Trophoblast cell (in vitro differentiated cells and primary cell): ENCODE results near the gene FRAS1.

ENCODE experiments used
- DNase-seq, 2 donors: peaks; one replicate each; pipeline ENCODE4 v3.0.0-alpha.2; 2016
- H2AFZ ChIP-seq: 2 replicates; pipeline ENCODE4 v1.6.1; 2013; ENCODE audit warnings: low read length, moderate library complexity, mild to moderate bottlenecking; ENCODE audit not compliant: insufficient read depth, poor library complexity
- H2AK5ac ChIP-seq: 2 replicates; pipeline ENCODE4 v1.6.1; 2013; ENCODE audit warnings: mild to moderate bottlenecking, low read length
- H2BK120ac ChIP-seq: 2 replicates; pipeline ENCODE4 v1.6.1; 2013; ENCODE audit warnings: low read length, mild to moderate bottlenecking, moderate library complexity; ENCODE audit not compliant: insufficient read depth, poor library complexity
- H2BK12ac ChIP-seq: 2 replicates; pipeline ENCODE4 v1.6.1; 2013; ENCODE audit warnings: mild to moderate bottlenecking, low read length, moderate library complexity
- H2BK5ac ChIP-seq: 2 replicates; pipeline ENCODE4 v1.6.1; 2013; ENCODE audit warnings: low read length, low read depth, moderate library complexity, mild to moderate bottlenecking; ENCODE audit not compliant: poor library complexity
- H3K14ac ChIP-seq: 2 replicates; pipeline ENCODE4 v1.6.1; 2013; ENCODE audit warnings: mild to moderate bottlenecking, low read length
- H3K18ac ChIP-seq: 2 replicates; pipeline ENCODE4 v1.6.1; 2013; ENCODE audit warnings: mild to moderate bottlenecking, low read length
- H3K23ac ChIP-seq: 2 replicates; pipeline ENCODE4 v1.6.1; 2013; ENCODE audit warnings: low read length
- H3K27ac ChIP-seq: 2 replicates; pipeline ENCODE4 v1.5.1; 2013; ENCODE audit warnings: low read depth, mild to moderate bottlenecking, inconsistent platforms, low read length, moderate library complexity
- H3K27me3 ChIP-seq: 2 replicates; pipeline ENCODE4 v1.6.1; 2013; ENCODE audit warnings: inconsistent platforms, mild to moderate bottlenecking, low read length, moderate library complexity; ENCODE audit not compliant: insufficient read depth
- H3K36me3 ChIP-seq, 2 experiments: 1 replicate in 1 of 2; 2 replicates in 1 of 2; pipeline ENCODE4 v1.6.1; 2013; ENCODE audit warnings: low read length in 2 of 2, mild to moderate bottlenecking in 2 of 2, moderate library complexity in 1 of 2; ENCODE audit not compliant: insufficient read depth in 2 of 2, control insufficient read depth in 1 of 2
- H3K4ac ChIP-seq: 2 replicates; pipeline ENCODE4 v1.6.1; 2013; ENCODE audit warnings: low read depth, mild to moderate bottlenecking, low read length, moderate library complexity
- H3K4me1 ChIP-seq, 2 experiments: 1 replicate in 1 of 2; 2 replicates in 1 of 2; pipeline ENCODE4 v1.6.1; 2013; ENCODE audit warnings: low read length in 2 of 2, mild to moderate bottlenecking in 2 of 2, moderate library complexity in 1 of 2; ENCODE audit not compliant: insufficient read depth in 2 of 2, control insufficient read depth in 1 of 2
- H3K4me2 ChIP-seq: 2 replicates; pipeline ENCODE4 v1.6.1; 2013; ENCODE audit warnings: inconsistent platforms, mild to moderate bottlenecking, low read length, moderate library complexity
- H3K4me3 ChIP-seq: 2 replicates; pipeline ENCODE4 v1.5.1; 2013; ENCODE audit warnings: mild to moderate bottlenecking, low read depth, low read length, inconsistent platforms
- H3K79me1 ChIP-seq: one replicate; pipeline ENCODE4 v1.6.1; 2013; ENCODE audit warnings: low read length
- H3K79me2 ChIP-seq: 2 replicates; pipeline ENCODE4 v1.6.1; 2013; ENCODE audit warnings: low read length, mild to moderate bottlenecking; ENCODE audit not compliant: control insufficient read depth, insufficient read depth, poor library complexity
- H3K9ac ChIP-seq: 2 replicates; pipeline ENCODE4 v1.6.1; 2013; ENCODE audit warnings: mild to moderate bottlenecking, low read length
- H3K9me3 ChIP-seq: 2 replicates; pipeline ENCODE4 v1.6.1; 2013; ENCODE audit warnings: low read depth, mild to moderate bottlenecking, control low read depth, inconsistent platforms, low read length; ENCODE audit not compliant: insufficient read depth
- H4K12ac ChIP-seq: 2 replicates; pipeline ENCODE4 v1.6.1; 2013; ENCODE audit warnings: low read depth, mild to moderate bottlenecking, low read length, moderate library complexity
- H4K8ac ChIP-seq: 2 replicates; pipeline ENCODE4 v1.6.1; 2013; ENCODE audit warnings: low read depth, mild to moderate bottlenecking, low read length, moderate library complexity
- H4K91ac ChIP-seq: one replicate; pipeline ENCODE4 v1.6.1; 2013; ENCODE audit warnings: low read depth, mild to moderate bottlenecking, low read length, moderate library complexity
- WGBS: extraction: QIAGEN DNeasy Blood & Tissue Kit; methylation state at CpG from one replicate; pipeline ENCODE4 v1.1.7; 2013; ENCODE audit warnings: missing lambda C conversion rate; ENCODE audit not compliant: insufficient read length, insufficient coverage; ENCODE audit errors: extremely low coverage; 5-methylcytosine and 5-hydroxymethylcytosine counted together

Gene FRAS1

GRCh38 chr4:78510108-78510507, 453.0 kb downstream of the FRAS1 start:
- no peak overlapping the region for H2AK5ac ChIP-seq
- peaks cover 16 to 35% of the 10 kb centered on the region in 2 experiments for H3K36me3 ChIP-seq
- no peak for DNase-seq
- peaks cover 0 to 3% of the 10 kb centered on the region in 2 experiments for H3K4me1 ChIP-seq
- no peak overlapping the region for H4K8ac ChIP-seq
- H2BK120ac ChIP-seq, result no peak overlapping the region
- no peak overlapping the region for H3K4me3 ChIP-seq
- H3K79me1 ChIP-seq, result no peaks in the 10 kb centered on the region
- no peak overlapping the region for H3K27ac ChIP-seq
- H3K18ac ChIP-seq, result no peak overlapping the region
- no peak overlapping the region for H4K12ac ChIP-seq
- no peak overlapping the region for H4K91ac ChIP-seq
- H2BK12ac ChIP-seq, result no peak overlapping the region
- no peaks in the 10 kb centered on the region for H3K9me3 ChIP-seq
- H3K27me3 ChIP-seq, result no peaks in the 10 kb centered on the region
- WGBS, result no CpG with 5 or more reads among the region's 1 CpG
- H3K9ac ChIP-seq, result no peak overlapping the region
- no peak overlapping the region for H3K23ac ChIP-seq
- no peak overlapping the region for H3K4me2 ChIP-seq
- no peak overlapping the region for H2AFZ ChIP-seq
- H2BK5ac ChIP-seq, result no peak overlapping the region
- no peaks in the 10 kb centered on the region for H3K79me2 ChIP-seq
- no peak overlapping the region for H3K14ac ChIP-seq
- H3K4ac ChIP-seq, result no peak overlapping the region

GRCh38 chr4:78510681-78511080, 453.6 kb downstream of the FRAS1 start:
- Histone ChIP-seq H3K23ac (no peak overlapping the region), H3K9me3 (no peaks in the 10 kb centered on the region), H3K18ac (no peak overlapping the region), H3K9ac (no peak overlapping the region), H2AK5ac (no peak overlapping the region), H3K27ac (no peak overlapping the region), H3K27me3 (peaks cover 2% of the 10 kb centered on the region), H2AFZ (no peak overlapping the region), H3K4me1 (peaks cover 0 to 3% of the 10 kb centered on the region in 2 experiments), H3K4me2 (no peak overlapping the region), H2BK5ac (no peak overlapping the region), H3K79me2 (no peaks in the 10 kb centered on the region), H2BK12ac (no peak overlapping the region), H4K91ac (no peak overlapping the region), H4K12ac (no peak overlapping the region), H3K4me3 (no peak overlapping the region), H3K14ac (no peak overlapping the region), H3K79me1 (no peaks in the 10 kb centered on the region), H2BK120ac (no peak overlapping the region), H4K8ac (no peak overlapping the region), H3K4ac (no peak overlapping the region), H3K36me3 (peaks cover 20 to 39% of the 10 kb centered on the region in 2 experiments)
- no CpG with 5 or more reads among the region's 1 CpG for WGBS
- DNase-seq, result no peak

- Histone ChIP-seq H4K91ac (no peak overlapping the region), H3K4ac (no peak overlapping the region), H2AK5ac (no peak overlapping the region), H3K4me2 (no peak overlapping the region), H4K8ac (no peak overlapping the region), H3K18ac (no peak overlapping the region), H2BK120ac (no peak overlapping the region), H2BK5ac (no peak overlapping the region), H3K36me3 (peaks cover 17 to 32% of the 10 kb centered on the region in 2 experiments), H3K23ac (no peak overlapping the region), H3K9ac (no peak overlapping the region), H3K9me3 (no peaks in the 10 kb centered on the region), H3K27ac (peak overlapping the region; percentile 57), H3K4me3 (no peak overlapping the region), H3K79me2 (no peaks in the 10 kb centered on the region), H3K14ac (no peak overlapping the region), H2BK12ac (no peak overlapping the region), H2AFZ (no peak overlapping the region), H3K79me1 (no peaks in the 10 kb centered on the region), H4K12ac (no peak overlapping the region), H3K27me3 (peaks cover 2% of the 10 kb centered on the region), H3K4me1 (peaks cover 0 to 3% of the 10 kb centered on the region in 2 experiments)
- WGBS, result no CpG with 5 or more reads among the region's 3 CpGs
- DNase-seq, result peak in 1 of 2 donors; percentile 19
These were observed 455.3 kb downstream of the FRAS1 start for GRCh38 chr4:78512357-78512920.

- DNase-seq, result peak; percentile 84 to 90
- Histone ChIP-seq H3K4me2 (no peak overlapping the region), H2BK120ac (no peak overlapping the region), H3K14ac (no peak overlapping the region), H3K4ac (no peak overlapping the region), H3K27me3 (peaks cover 2% of the 10 kb centered on the region), H3K4me1 (peaks cover 0 to 3% of the 10 kb centered on the region in 2 experiments), H2BK5ac (no peak overlapping the region), H3K4me3 (no peak overlapping the region), H3K9ac (no peak overlapping the region), H3K27ac (no peak overlapping the region), H3K36me3 (peaks cover 17 to 28% of the 10 kb centered on the region in 2 experiments), H3K9me3 (no peaks in the 10 kb centered on the region), H4K12ac (no peak overlapping the region), H3K79me1 (no peaks in the 10 kb centered on the region), H4K91ac (no peak overlapping the region), H2AFZ (no peak overlapping the region), H3K18ac (no peak overlapping the region), H3K79me2 (no peaks in the 10 kb centered on the region), H3K23ac (no peak overlapping the region), H2AK5ac (no peak overlapping the region), H4K8ac (no peak overlapping the region), H2BK12ac (no peak overlapping the region)
- WGBS, result no CpG with 5 or more reads among the region's 3 CpGs
These were observed 456.4 kb downstream of the FRAS1 start for GRCh38 chr4:78513411-78513975.
